Activated T-cell treated with anti-CD3 and anti-CD28 coated beads for 4 hours (primary cell): Measurements from ENCODE around the gene LPIN2.
A peak's percentile ranks its signal among the peaks of the same experiment; 100 is the strongest.

Source experiments
- DNase-seq: peaks from one replicate; pipeline ENCODE4 v3.0.0-alpha.2; 2020

The LPIN2 gene

GRCh38 chr18:2979871-2980790 is 32.8 kb downstream of the LPIN2 start:
- no peak for DNase-seq

DNA sequence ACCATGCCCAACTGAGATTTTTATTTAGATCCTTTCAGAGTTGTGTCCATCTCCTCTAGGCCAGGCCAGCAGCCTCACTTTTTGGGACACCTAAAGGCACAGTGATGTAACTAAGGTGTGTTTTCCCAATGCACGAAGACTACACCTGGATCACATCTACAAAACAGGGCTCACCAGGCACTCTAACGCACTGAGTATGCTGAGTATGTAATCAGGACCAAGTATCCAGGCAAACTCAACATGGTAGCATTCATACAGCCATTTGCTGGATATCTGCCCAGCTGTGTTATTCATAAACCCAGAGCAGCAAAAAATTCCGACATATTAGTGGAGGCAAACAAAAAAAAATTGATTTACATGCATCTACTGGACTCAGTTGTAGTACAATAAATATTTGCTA is 33.8 kb downstream of the LPIN2 start:
- DNase-seq = no peak

DNA sequence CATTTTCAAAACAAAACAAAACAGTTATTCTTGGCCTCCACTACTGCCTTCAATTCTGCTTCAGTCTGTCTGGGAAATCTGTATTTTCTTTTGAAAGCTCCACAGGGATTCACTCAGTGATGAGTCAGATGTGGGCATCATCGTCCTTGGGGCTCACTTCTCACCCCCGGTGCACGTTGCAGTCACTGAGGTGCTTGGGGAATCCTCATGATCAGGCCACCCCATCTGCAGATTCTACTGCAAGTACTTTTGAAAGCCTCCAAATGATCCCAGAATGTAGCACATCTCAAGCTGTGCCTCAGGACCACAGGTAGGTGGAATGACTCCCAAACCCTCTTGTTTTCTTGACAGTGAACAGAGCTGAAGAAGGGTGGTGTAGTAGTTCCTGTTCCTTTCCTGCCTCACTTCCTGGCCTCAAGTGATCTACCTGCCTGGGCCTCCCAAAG is 34.3 kb downstream of the LPIN2 start:
- DNase-seq = no peak

- no peak for DNase-seq
Measured at GRCh38 chr18:2978208-2978607, 34.7 kb downstream of the LPIN2 start.

DNA sequence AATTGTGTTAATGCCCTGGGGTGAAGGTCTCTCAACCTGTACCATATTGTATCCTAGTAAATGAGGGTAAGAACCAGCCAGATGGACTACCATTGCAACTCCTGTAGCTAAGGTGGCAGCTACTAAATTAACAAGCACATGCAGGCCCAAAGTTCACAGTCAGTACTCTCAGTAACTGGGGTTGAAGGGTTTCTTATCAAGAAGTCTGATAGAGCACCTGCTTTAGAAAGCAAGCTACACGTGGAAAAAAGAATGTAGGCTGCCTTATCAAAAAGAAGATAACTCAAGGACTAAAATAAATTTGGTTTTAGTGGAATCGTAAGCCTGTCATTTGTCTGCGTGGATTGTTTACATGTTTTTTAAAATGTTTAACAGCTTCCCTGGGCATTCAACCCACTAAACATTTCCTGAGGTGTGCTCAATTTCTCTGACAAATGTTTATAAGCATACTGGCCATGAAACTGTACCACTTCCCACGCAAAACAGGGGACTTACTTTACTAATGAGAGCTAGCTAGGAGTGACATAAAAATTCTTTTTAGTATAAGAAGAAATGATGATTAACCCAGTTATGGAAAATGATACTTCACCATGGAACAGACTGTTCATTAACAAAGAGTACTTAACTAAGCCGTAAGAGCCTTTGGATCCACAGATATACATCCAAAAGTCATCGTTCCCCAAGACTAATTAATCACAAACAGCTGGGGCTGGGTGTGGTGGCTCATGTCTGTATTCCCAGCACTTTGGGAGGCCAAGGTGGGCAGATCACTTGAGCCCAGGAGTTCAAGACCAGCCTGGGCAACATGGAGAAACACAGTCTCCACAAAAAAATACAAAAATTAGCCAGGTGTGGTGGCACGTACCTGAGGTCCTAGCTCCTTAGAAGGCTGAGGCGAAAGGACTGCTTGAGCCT is 36.5 kb downstream of the LPIN2 start:
- no peak for DNase-seq

GRCh38 chr18:2974731-2975130 is 38.2 kb downstream of the LPIN2 start:
- DNase-seq = no peak

- DNase-seq = peak; percentile 47
Measured at GRCh38 chr18:2971741-2972552, 41.0 kb downstream of the LPIN2 start.

DNA sequence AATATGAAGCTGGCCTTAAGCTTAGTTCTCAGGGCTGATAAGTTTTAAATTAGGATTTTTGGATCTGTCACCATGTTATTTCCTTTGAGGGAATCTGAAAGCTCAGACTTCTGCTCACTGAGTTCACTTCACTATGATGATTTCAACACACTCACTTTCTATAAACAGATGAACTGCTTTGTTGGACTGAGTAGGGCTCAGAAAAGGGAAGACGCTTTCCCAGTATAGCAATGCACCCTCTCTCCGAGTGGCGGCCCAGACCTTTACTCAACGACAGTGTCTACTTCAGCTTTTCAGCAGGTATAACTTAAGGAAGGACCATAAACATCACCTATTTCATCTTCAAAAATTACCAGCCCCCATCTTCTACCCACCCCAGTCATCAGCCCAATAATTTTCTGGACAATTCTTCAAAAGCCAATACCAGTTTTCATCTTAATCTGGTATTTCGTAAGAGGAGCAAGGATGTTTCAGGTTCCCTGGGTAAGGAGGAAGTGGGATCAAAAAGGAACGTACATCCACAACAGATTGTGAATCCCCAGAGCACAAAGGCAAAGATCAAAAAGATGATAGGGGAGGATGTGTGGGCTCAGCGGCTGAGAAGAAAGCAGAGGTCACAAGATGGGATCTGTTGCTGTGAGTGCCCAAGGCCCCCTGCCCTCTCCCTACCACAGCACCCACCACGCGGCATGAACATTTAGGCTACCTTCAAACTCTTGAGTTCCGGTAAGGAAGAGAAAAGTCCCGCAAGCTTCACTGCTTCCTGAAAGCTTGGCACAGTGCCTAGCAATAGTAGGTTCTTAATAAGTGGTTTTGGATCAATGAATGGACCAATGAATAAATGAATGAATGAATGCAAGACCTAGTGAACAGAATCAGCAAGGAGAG is 41.9 kb downstream of the LPIN2 start:
- no peak for DNase-seq

GRCh38 chr18:2970344-2970743 is 42.6 kb downstream of the LPIN2 start:
- DNase-seq = no peak

GRCh38 chr18:2969695-2970094 is 43.2 kb downstream of the LPIN2 start:
- no peak for DNase-seq

DNA sequence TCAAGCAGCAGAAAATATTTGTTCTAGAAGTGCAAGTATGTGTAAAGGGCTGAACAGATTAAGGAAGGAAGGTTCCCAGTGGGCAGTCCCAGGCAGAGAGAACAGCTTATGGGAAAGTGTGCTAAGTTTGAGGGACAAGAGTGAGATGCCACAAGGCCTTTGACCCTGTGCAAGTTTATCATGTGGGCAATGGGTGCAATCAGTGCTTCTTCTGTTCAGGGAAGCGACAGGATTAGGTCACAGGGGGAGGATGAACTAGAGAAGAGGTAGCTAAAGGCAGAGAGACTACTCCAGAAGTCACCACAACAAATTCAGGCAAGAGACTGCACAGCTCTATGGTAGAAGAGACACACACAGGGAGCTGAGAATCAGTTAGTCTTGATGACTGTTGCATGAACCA is 44.3 kb downstream of the LPIN2 start:
- DNase-seq = no peak

DNA sequence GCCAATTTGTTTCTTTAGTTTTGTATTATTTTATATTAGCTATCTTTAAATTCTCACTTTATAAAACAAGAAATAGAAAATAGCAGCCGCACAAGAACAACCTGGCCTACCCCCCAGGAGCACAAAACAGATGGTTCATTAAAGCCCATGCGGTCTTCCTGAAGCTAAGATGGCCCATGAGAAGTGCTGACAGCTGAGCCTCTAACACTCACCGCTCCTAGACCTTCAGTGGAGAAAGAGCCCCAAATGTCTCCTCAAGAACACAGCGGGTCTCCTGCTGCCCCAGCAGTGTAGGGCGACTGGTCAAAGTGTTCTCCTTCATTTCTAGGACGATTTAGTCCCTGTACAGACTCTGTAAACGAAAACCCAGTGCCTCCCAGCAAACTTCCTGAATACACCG is 45.1 kb downstream of the LPIN2 start:
- DNase-seq = no peak

GRCh38 chr18:2967357-2967756 is 45.6 kb downstream of the LPIN2 start:
- DNase-seq = no peak

DNA sequence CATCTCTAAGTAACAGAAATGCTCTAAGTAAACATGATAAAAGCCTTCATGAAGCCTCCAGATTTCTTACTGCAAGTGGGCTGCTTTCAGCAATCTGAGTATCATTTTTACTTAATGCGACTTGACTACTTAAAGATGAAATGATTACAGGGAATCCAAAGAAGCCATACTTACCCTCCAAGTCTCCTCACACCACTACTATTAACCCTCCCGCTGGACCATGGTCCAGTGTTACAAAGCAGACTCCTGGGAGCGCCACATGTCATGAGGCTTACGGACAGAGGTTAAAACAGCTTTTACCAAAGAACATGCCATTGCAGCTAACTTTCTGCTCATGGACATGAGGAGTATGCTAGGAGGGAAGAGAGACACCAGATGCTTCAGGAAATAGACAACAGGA is 46.4 kb downstream of the LPIN2 start:
- no peak for DNase-seq

GRCh38 chr18:2965797-2966196 is 47.1 kb downstream of the LPIN2 start:
- no peak for DNase-seq

DNA sequence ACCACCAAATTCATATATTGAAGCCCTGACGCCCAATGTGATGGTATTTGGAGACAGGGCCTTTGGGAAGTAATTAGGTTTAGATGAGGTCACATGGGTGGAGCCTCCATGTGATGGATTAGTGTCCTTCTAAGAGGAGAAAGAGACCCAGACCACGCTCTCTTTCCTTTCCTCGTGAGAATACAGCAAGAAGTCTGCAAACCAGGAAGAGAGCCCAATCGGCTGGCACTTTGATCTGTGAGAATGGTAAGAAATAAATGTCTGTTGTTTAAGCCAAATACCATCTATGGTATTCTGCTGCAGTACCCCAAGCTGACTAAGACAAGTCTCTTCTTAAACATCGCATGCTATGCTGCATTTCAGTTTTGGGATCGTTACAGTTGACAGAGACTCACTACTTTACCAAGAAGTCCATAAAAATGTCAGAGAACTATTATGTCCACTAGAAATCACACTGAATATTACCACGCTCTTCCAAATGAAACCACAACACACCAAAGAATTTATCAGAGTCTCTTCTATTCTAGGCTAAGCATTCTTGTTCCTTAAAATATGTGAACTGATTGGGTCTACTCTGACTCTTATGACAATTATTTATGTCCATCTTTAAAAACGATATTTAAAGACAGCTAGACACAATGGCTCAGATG is 48.5 kb downstream of the LPIN2 start:
- DNase-seq = no peak
